ENCODE data around the gene JSRP1.
A peak's percentile ranks its signal among the peaks of the same experiment; 100 is the strongest.

DNA sequence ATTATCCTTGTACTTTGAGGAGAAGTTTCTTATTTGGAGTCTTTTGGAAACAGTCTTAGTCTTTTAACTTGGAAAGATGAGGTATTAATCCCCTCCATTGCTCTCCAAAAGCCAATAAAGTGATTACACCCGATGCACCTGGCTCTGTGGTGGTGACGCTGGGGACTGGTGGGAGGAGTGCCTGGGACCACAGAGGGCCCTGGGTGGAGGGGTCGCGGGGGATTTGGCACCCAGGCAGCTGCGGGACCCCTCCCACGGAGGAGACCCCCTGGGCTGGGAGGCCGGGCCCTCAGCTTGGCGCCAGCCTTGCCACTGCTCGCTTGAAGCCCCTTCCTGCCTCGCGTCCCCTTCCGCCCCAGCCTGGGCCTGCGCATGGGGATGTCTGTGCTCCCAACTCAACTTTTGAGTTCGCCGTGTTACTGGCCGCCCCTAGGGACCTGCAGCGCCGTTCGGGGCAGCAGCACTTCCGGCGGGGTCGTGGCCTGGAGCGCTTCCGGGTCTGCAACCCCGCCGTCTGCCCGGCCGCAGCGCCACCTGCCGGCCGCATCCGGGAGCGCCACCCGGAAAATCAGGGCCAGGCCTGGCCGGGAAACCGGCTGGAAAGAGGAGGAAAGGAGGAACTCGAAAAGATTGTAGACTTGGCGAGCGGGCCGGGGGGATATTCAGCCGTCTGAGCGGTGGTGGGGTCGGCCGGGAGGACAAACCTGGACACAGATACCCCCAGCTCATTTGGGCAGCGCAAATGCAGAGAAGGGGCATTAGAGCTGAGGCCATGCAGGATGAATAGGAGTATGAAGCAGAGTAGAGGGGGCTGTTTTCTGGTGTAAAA, 17.4 kb upstream of the JSRP1 start:
- TF ChIP-seq, protein P1, sequence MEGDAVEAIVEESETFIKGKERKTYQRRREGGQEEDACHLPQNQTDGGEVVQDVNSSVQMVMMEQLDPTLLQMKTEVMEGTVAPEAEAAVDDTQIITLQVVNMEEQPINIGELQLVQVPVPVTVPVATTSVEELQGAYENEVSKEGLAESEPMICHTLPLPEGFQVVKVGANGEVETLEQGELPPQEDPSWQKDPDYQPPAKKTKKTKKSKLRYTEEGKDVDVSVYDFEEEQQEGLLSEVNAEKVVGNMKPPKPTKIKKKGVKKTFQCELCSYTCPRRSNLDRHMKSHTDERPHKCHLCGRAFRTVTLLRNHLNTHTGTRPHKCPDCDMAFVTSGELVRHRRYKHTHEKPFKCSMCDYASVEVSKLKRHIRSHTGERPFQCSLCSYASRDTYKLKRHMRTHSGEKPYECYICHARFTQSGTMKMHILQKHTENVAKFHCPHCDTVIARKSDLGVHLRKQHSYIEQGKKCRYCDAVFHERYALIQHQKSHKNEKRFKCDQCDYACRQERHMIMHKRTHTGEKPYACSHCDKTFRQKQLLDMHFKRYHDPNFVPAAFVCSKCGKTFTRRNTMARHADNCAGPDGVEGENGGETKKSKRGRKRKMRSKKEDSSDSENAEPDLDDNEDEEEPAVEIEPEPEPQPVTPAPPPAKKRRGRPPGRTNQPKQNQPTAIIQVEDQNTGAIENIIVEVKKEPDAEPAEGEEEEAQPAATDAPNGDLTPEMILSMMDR (conservative IDR thresholded peaks at IDR 0.05; ENCODE audit: low read length) = peak; percentile 94
- TF ChIP-seq EZH2phosphoT487 (IDR thresholded peaks at IDR 0.05; ENCODE audit: borderline replicate concordance, low read depth, low read length) = no peak
